ENCODE results near the gene OR52A5.
"Not testable (repeated sequence)": the region's sequence is repeated elsewhere in the genome, so short reads cannot be mapped to it uniquely, and the experiment has no call there.

OR52A5 gene

GRCh38 chr11:5137996-5138395, at the start of gene OR52A5:
OR52A5 (minus strand) TSS chr11:5138356; CDS start chr11:5132642, 5,714 bp downstream.
- ATAC-seq = no peak

GRCh38 chr11:5178046-5178837, 40.1 kb upstream of the OR52A5 start:
- no peak for ATAC-seq

DNA sequence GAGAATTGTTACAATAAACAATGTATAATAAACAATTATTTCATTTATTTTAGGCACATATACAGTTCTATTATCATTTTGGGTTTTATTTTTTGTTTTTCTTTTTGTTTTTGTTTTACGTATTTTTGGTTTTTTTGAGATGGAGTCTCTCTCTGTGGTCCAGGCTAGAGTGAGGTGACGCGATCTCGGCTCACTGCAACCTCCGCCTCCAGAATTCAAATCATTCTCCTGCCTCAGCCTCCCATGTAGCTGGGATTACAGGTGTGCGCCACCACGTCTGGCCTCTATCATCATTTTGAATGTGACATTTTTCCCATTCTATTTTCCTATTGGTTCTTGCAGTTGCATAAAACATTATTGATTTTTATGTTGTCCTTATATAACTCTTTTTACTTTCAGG, 36.8 kb upstream of the OR52A5 start:
- no peak for ATAC-seq

DNA sequence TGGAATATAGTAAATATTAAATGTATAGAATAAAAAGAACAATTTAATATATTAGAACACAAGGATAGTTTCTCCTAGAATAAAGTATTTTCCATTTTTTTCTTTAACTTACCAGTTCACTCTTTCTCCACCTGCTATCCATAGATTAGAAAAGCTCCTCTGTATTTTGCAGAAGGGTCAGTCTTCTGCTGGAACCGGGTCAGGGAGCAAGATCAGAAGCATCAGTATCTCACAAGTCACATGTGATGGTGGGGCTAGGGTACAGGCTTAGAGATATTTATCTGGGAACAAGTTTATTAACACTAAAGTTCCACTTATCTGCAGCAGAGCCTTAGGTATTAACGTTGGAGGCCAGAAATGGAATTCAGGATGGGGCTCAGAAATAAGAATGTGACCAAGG, 33.7 kb upstream of the OR52A5 start:
- no peak for ATAC-seq

DNA sequence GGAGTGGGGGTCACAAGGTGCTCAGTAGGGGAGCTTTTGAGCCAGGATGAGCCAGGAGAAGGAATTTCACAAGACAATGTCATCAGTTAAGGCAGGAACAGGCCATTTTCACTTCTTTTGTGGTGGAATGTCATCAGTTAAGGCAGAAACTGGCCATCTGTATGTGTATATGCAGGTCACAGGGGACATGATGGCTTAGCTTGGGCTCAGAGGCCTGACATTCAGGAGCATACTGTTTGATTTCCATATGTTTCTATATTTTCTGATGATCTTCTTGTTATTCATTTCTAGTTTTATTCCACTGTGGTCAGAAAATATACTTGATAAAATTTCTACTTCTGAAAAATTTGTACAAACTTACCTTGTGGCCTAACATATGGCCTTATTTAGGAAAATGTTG, 27.7 kb upstream of the OR52A5 start:
- ATAC-seq = not testable (repeated sequence)

GRCh38 chr11:5164807-5165206, 26.7 kb upstream of the OR52A5 start:
- not testable (repeated sequence) for ATAC-seq

DNA sequence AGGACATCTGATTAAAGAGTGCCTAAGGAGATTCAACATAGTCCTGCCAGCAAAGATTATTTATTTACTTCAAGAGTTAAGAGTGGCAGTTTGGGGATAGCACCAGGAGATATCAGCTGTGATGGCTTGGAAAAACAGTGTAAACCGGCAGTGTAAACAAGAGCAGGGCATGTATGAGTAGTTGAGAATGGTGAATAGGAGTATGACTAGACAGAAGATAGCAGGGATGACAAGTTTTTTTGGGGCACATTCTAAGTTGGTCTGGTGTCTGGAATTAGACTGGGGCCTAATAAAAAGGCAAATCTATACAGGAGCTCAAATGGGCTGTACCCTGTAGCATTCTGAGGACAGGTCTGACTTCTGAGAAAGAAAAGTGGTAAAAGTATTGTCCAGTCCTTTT, 22.9 kb upstream of the OR52A5 start:
- ATAC-seq = not testable (repeated sequence)

- not testable (repeated sequence) for ATAC-seq
Measured at GRCh38 chr11:5160217-5160616, 22.1 kb upstream of the OR52A5 start.

- ATAC-seq = no peak
Measured at GRCh38 chr11:5159806-5160205, 21.6 kb upstream of the OR52A5 start.

DNA sequence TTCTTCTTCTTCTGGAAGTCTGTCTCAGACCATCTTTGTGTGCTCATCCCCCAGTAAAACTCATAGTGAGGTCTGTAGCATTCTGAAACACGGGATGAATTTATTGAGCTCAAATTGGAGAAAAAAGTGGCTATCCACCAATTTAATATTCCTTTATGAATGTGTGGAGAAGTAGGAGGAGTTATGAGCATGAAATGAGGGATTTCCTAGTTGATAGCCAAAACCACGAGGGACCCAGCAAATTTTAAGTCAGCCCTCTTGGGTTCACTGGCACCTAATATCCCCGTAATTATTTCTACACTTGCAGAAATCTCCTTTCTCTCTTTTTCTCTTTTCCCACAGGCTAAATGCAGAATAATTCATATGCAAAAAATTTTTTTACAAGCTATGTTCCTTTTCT, 16.5 kb upstream of the OR52A5 start, which contains the start of gene OR52A1:
TSS of gene OR52A1 (minus strand) at position 101 of the 400 bp plus-strand sequence. CDS start 2,388 bp downstream, outside the sequence.
- no peak for ATAC-seq

DNA sequence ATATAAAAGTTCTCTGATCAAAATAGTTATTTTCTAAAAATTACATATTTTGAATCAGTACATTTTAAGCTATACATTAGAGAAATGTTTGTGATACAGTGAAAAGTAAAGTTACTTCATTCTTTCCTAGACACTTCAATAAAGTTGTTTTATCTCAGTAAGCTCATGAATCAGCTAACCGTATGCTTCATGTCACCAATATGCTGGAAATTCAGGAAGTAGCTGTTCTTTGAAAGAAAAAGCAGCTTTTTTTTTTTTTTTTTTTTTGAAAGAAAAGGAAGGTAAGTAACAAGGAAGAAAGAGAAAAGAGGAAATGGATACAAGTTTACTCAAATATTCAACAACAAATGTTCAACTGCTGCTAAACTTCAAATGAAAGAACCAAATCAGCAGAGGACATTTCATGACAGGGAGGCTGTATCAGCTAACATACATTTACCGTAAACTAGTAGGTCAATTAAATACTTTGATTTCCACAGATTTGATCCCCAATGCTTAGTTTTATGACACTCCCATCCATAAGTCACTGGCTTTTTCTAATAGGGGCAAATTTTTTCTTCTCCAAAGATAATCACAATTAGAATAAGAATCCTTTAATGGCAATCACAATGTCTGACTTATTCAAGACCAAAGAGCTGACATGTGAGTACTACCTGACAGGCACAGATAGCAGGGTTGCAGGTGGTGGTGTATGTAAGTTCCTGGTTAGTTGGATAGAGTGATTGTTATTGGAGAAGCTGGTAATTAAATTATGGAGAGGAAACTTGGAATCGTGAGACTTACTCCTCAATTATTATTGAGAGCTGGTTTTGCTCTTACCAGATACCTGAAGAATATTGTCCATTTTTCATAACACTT, 15.6 kb upstream of the OR52A5 start:
- no peak for ATAC-seq

GRCh38 chr11:5151713-5152153, 13.6 kb upstream of the OR52A5 start:
- ATAC-seq = no peak

- ATAC-seq = not testable (repeated sequence)
Measured at GRCh38 chr11:5144206-5144605, 6.0 kb upstream of the OR52A5 start.

DNA sequence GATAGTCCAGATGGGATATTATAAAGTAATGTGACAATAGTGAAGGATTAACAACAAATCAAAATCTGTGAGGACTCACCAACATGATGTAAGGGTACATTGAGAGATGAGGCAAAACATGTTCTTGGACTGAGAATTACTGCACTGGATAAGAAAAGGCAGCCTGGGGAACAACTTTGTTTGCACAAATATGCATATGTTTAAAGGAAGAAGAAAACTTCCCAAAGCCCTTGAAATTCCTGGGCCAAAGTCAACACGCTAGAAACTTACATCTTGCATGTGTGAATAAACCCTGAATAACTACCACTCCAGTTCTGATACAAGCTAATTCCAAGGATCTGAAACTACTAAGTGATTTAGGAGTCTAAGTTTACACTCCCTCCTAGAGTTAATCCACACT, 1.1 kb downstream of the OR52A5 start:
- ATAC-seq = no peak

- ATAC-seq = no peak
Measured at GRCh38 chr11:5136261-5136660, 1.9 kb downstream of the OR52A5 start.

GRCh38 chr11:5131584-5132335, 6.4 kb downstream of the OR52A5 start:
- no peak for ATAC-seq

DNA sequence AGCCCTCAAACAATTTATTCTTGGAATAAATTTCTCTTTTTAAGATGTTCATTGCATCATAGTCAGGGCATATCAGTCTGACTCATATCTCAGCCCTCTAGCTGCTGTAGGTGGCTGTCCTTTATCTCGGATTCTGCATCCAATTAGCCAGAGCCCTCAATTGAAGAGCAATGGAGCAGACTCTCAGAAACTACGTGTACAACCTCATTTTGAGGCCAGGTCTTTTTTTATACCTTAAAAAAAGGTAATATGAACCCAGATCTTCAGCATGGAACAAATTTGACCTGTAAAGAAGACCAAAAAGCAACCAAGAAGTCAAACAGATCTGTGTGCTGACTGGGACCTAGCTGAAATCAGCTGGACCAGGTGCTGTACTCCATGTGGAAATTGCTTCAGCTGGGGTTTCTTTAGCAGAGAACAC, 8.7 kb downstream of the OR52A5 start:
- ATAC-seq = no peak

- no peak for ATAC-seq
Measured at GRCh38 chr11:5124891-5125620, 13.1 kb downstream of the OR52A5 start.

GRCh38 chr11:5123802-5124521, 14.2 kb downstream of the OR52A5 start:
- ATAC-seq = no peak

DNA sequence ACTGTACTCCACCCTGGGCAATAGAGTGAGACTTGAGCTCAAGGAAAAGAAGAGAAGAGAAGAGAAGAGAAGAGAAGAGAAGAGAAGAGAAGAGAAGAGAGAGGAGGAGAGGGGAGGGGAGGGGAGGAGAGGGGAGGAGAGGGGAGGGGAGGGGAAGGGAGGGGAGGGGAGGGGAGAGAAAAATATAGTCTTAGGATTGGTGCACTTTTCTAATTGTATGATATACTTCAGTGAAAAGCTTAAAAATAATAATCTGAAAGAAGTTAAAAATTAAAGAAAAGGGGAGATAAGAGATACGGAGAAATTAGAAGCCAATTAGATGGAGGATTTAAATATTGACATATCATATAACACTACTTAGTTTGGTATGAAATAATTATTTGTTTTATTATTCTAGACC, 19.3 kb downstream of the OR52A5 start:
- no peak for ATAC-seq

- no peak for ATAC-seq
Measured at GRCh38 chr11:5117588-5117987, 20.6 kb downstream of the OR52A5 start.

Data from activated CD4-positive, CD25-positive, alpha-beta regulatory T cell treated with anti-CD3 and anti-CD28 coated beads, Interleukin-2, amount 50 U/mL, for 24 hours (primary cell).